HCT116 (cell line): ENCODE results near the gene TMEM271. TPM values are rescaled to one million over a fixed set of nuclear protein-coding genes. Genes with fewer than 3 reads are reported as not detected.
A peak's percentile ranks its signal among the peaks of the same experiment; 100 is the strongest.

ENCODE experiments used
- ATAC-seq: fragments of 200-7000 bp; cut with Tn5 transposase; 2 replicates; pipeline ENCODE4 v1.9.1; 2020; ENCODE audit warnings: mild to moderate bottlenecking, moderate library complexity
- BruUV-seq: library from RNA; stranded (reverse); fragments of 400-500 nt; replicated peaks from 2 replicates; lab custom pipeline; 2021; lab: Mats Ljungman, UMichigan
- CTCF ChIA-PET: fragments of 300-600 bp; sonication (Branson Sonifier 250); formaldehyde crosslinking; loops from one replicate; lab custom pipeline; 2021; ENCODE audit warnings: antibody characterized with exemption; lab: Charles Lee
- POLR2A ChIA-PET: fragments of 300-600, 350-600 bp; sonication (Branson Sonifier 250); formaldehyde crosslinking; loops from one replicate; lab custom pipeline; 2021; ENCODE audit warnings: antibody characterized with exemption; lab: Charles Lee
- RAD21 ChIA-PET, 2 experiments: fragments of 300-600 bp; sonication (Branson Sonifier 250); formaldehyde crosslinking; loops; one replicate each; lab custom pipeline; 2023; ENCODE audit warnings: low total read pairs in 2 of 2; ENCODE audit not compliant: uncharacterized antibody in 2 of 2, unreplicated experiment in 2 of 2, low non-redundant PET in 1 of 2; lab: Charles Lee
- DNase-seq: peaks from one replicate; pipeline ENCODE4 v3.0.0-alpha.2; 2010; ENCODE audit warnings: low read depth, low spot score
- H2AFZ ChIP-seq: fragments of 200-600 bp; shearing (Covaris generic), sonication (generic); 2 replicates; pipeline ENCODE4 v1.6.1; 2017; ENCODE audit warnings: low read depth, mixed run types, mixed read lengths, antibody characterized with exemption, low read length; ENCODE audit not compliant: poor library complexity, severe bottlenecking
- H3K27ac ChIP-seq: 2 replicates; pipeline ENCODE4 v1.5.1; 2012; ENCODE audit warnings: low read depth, low read length
- H3K27me3 ChIP-seq: fragments of 200-600 bp; sonication (generic); 2 replicates; pipeline ENCODE4 v1.6.1; 2016; ENCODE audit warnings: mixed run types, low read length, mixed read lengths; ENCODE audit not compliant: insufficient read depth
- H3K36me3 ChIP-seq, 2 experiments: fragments of 200-500 bp in 1 of 2; fragments of 200-600 bp in 1 of 2; sonication (Bioruptor generic) in 1 of 2; sonication (generic) in 1 of 2; 2 replicates each; pipeline versions ENCODE4 v1.5.1 to v1.6.1; 2014 to 2016; ENCODE audit warnings: low read length in 2 of 2, inconsistent platforms in 1 of 2, mixed read lengths in 1 of 2, mixed run types in 1 of 2; ENCODE audit not compliant: insufficient read depth in 2 of 2, control insufficient read depth in 1 of 2
- H3K4me1 ChIP-seq, 2 experiments: fragments of 200-600 bp in 1 of 2; sonication (generic) in 1 of 2; 2 replicates each; pipeline versions ENCODE4 v1.5.1 to v1.6.1; 2012 to 2017; ENCODE audit warnings: low read length in 2 of 2, inconsistent platforms in 1 of 2, mild to moderate bottlenecking in 1 of 2, mixed read lengths in 1 of 2, mixed run types in 1 of 2, moderate library complexity in 1 of 2; ENCODE audit not compliant: insufficient read depth in 2 of 2, control insufficient read depth in 1 of 2
- H3K4me2 ChIP-seq: fragments of 200-600 bp; sonication (generic); 2 replicates; pipeline ENCODE4 v1.6.1; 2017; ENCODE audit warnings: mixed run types, low read length, mixed read lengths
- H3K4me3 ChIP-seq, 2 experiments: fragments of 200-600 bp in 1 of 2; sonication (generic) in 1 of 2; replicated peaks in 1 of 2; 2 replicates each; pipeline ENCODE4 v1.5.1; 2011 to 2016; ENCODE audit warnings: low read length in 2 of 2, control low read depth in 1 of 2, low read depth in 1 of 2, mild to moderate bottlenecking in 1 of 2, mixed read lengths in 1 of 2, mixed run types in 1 of 2
- H3K79me2 ChIP-seq: fragments of 200-600 bp; sonication (generic); 2 replicates; pipeline ENCODE4 v1.6.1; 2017; ENCODE audit warnings: mild to moderate bottlenecking, mixed run types, low read length, moderate library complexity, mixed read lengths; ENCODE audit not compliant: insufficient read depth
- H3K9ac ChIP-seq: fragments of 200-600 bp; sonication (generic); 2 replicates; pipeline ENCODE4 v1.6.1; 2016; ENCODE audit warnings: low read length, mixed read lengths
- H3K9me2 ChIP-seq: fragments of 200-600 bp; sonication (generic), shearing (Covaris generic); 2 replicates; pipeline ENCODE4 v1.6.1; 2017; ENCODE audit warnings: mixed run types, mild to moderate bottlenecking, moderate library complexity; ENCODE audit not compliant: insufficient read depth
- H3K9me3 ChIP-seq, 2 experiments: fragments of 200-500 bp in 1 of 2; fragments of 200-600 bp in 1 of 2; sonication (Bioruptor generic) in 1 of 2; sonication (generic) in 1 of 2; 2 replicates each; pipeline ENCODE4 v1.6.1; 2014 to 2017; ENCODE audit warnings: low read length in 2 of 2, mixed read lengths in 2 of 2, inconsistent platforms in 1 of 2, low read depth in 1 of 2, mild to moderate bottlenecking in 1 of 2, mixed run types in 1 of 2, moderate library complexity in 1 of 2; ENCODE audit not compliant: control insufficient read depth in 1 of 2, insufficient read depth in 1 of 2
- H4K20me1 ChIP-seq: fragments of 200-600 bp; sonication (generic), shearing (Covaris generic); 2 replicates; pipeline ENCODE4 v1.6.1; 2017; ENCODE audit warnings: mixed run types, mild to moderate bottlenecking, moderate library complexity; ENCODE audit not compliant: insufficient read depth
- ATF3 ChIP-seq: IDR thresholded peaks from 2 replicates; pipeline ENCODE4 v1.6.1; 2012
- CBX3 ChIP-seq: IDR thresholded peaks from 2 replicates; pipeline ENCODE4 v1.6.1; 2012; ENCODE audit warnings: low read depth
- CEBPB ChIP-seq: IDR thresholded peaks from 2 replicates; pipeline ENCODE4 v1.6.1; 2012; ENCODE audit warnings: low read depth
- ELF1 ChIP-seq: IDR thresholded peaks from 2 replicates; pipeline ENCODE4 v1.6.1; 2012; ENCODE audit warnings: low read depth, borderline replicate concordance
- EZH2phosphoT487 ChIP-seq: fragments of 200-600 bp; IDR thresholded peaks from 2 replicates; pipeline ENCODE4 v1.6.1; 2018; ENCODE audit warnings: antibody characterized with exemption, borderline replicate concordance
- FOSL1 ChIP-seq: IDR thresholded peaks from 2 replicates; pipeline ENCODE4 v1.6.1; 2012; ENCODE audit warnings: low read depth
- JUND ChIP-seq: IDR thresholded peaks from 2 replicates; pipeline ENCODE4 v1.6.1; 2012
- MAX ChIP-seq: IDR thresholded peaks from 2 replicates; pipeline ENCODE4 v1.6.1; 2012
- POLR2A ChIP-seq: IDR thresholded peaks from 2 replicates; pipeline ENCODE4 v1.7.0; 2011; ENCODE audit warnings: borderline replicate concordance; ENCODE audit not compliant: insufficient read depth, insufficient read length; ENCODE audit errors: extremely low read depth
- POLR2AphosphoS5 ChIP-seq: IDR thresholded peaks from 2 replicates; pipeline ENCODE4 v1.6.1; 2011; ENCODE audit warnings: mild to moderate bottlenecking, low read depth, low read length, moderate library complexity
- REST ChIP-seq: IDR thresholded peaks from 2 replicates; pipeline ENCODE4 v1.6.1; 2012; ENCODE audit warnings: low read depth
- SIN3A ChIP-seq: IDR thresholded peaks from 2 replicates; pipeline ENCODE4 v1.6.1; 2012; ENCODE audit warnings: low read depth
- SP1 ChIP-seq: IDR thresholded peaks from 2 replicates; pipeline ENCODE4 v1.6.1; 2012; ENCODE audit warnings: low read depth
- TCF7L2 ChIP-seq: IDR thresholded peaks from 2 replicates; pipeline ENCODE4 v1.7.0; 2011; ENCODE audit warnings: borderline replicate concordance, inconsistent platforms; ENCODE audit not compliant: insufficient read depth, insufficient read length; ENCODE audit errors: extremely low read depth
- YY1 ChIP-seq: IDR thresholded peaks from 2 replicates; pipeline ENCODE4 v1.6.1; 2011; ENCODE audit warnings: low read length, low read depth, moderate library complexity, mild to moderate bottlenecking; ENCODE audit not compliant: insufficient replicate concordance; ENCODE audit errors: extremely low read depth
- ZNF274 ChIP-seq: fragments of 200-500 bp; sonication (Bioruptor generic); IDR thresholded peaks from 2 replicates; pipeline ENCODE4 v1.6.1; 2014; ENCODE audit warnings: mild to moderate bottlenecking, low read depth, low read length, inconsistent platforms
- intact Hi-C: fragments of 100-400 bp; cut with micrococcal nuclease; formaldehyde crosslinking; loops from 2 replicates; pipeline ENCODE4 v1.10.0; 2022
- total RNA-seq: library from RNA; stranded (reverse); gene quantifications from one replicate; pipeline ENCODE4 v1.2.1, GENCODE V29; 2021; ENCODE audit not compliant: unreplicated experiment
- TF ChIP-seq, protein P1 (sequence below): IDR thresholded peaks from 2 replicates; pipeline ENCODE4 v1.6.1; 2011; ENCODE audit warnings: mild to moderate bottlenecking, low read length, moderate library complexity; ENCODE audit not compliant: insufficient replicate concordance; ENCODE audit errors: extremely low read depth

TMEM271 gene
- total RNA-seq, 1 experiment from 2014 or later = not detected

DNA sequence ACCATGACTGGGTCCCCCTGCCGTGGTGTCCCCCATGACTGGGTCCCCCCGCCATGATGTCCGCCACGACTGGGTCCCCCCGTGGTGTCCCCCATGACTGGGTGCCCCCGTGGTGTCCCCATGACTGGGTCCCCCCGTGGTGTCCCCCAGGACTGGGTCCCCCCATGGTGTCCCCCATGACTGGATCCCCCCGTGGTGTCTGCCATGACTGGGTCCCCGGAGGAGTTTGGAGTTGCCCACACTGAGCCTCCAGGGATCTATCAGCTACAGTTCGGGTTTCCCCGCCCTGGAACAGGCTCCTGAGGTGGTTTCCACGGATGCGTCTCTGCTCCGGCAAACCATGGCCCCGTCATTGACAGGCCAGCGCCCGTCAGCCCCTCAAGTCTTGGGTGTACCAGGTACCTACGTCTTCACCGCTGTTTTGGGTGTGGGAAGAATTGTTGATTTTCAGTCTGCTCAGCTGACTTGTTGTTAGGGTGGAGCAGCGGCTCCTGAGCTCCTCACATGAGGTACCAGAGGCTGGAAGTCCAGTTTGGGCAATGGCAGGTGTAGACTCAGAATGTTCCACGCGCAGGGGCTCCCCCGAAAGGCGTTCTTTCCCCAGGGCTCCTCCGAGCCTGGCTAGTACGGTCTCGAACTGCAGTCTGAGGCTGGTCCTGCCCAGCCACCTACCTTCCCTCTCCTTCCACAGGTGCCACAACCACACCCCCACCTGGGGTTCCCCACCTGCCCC, 41.0 kb upstream of the TMEM271 start:
- no TSS peak for BruUV-seq
- DNase-seq (no peak), ATAC-seq (no peak)
- Histone ChIP-seq H3K9ac (no peak overlapping the region), H3K9me2 (no peaks in the 10 kb centered on the region), H2AFZ (no peak overlapping the region), H3K9me3 (no peaks in the 10 kb centered on the region), H3K4me1 (peaks cover 0 to 9% of the 10 kb centered on the region in 2 experiments; a peak in 2 of 4 replicates), H3K79me2 (no peaks in the 10 kb centered on the region), H4K20me1 (no peaks in the 10 kb centered on the region), H3K36me3 (no peaks in the 10 kb centered on the region), H3K27me3 (no peaks in the 10 kb centered on the region), H3K4me3 (no peak overlapping the region), H3K4me2 (0 out of 2 replicates have a peak overlapping the region, but pooled peaks have one; percentile 36), H3K27ac (no peak overlapping the region)
- intact Hi-C loops = no loop called here
- no peak for TF ChIP-seq FOSL1
- TF ChIP-seq SIN3A = no peak
- TF ChIP-seq CEBPB = no peak
- no peak for TF ChIP-seq MAX
- TF ChIP-seq, protein P1, sequence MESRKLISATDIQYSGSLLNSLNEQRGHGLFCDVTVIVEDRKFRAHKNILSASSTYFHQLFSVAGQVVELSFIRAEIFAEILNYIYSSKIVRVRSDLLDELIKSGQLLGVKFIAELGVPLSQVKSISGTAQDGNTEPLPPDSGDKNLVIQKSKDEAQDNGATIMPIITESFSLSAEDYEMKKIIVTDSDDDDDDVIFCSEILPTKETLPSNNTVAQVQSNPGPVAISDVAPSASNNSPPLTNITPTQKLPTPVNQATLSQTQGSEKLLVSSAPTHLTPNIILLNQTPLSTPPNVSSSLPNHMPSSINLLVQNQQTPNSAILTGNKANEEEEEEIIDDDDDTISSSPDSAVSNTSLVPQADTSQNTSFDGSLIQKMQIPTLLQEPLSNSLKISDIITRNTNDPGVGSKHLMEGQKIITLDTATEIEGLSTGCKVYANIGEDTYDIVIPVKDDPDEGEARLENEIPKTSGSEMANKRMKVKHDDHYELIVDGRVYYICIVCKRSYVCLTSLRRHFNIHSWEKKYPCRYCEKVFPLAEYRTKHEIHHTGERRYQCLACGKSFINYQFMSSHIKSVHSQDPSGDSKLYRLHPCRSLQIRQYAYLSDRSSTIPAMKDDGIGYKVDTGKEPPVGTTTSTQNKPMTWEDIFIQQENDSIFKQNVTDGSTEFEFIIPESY = no peak
- TF ChIP-seq POLR2AphosphoS5 = no peak
- TF ChIP-seq TCF7L2 = no peak
- TF ChIP-seq ATF3 = no peak
- no peak for TF ChIP-seq ELF1
- TF ChIP-seq ZNF274 = no peak
- TF ChIP-seq EZH2phosphoT487 = no peak
- no peak for TF ChIP-seq SP1
- TF ChIP-seq JUND = no peak
- TF ChIP-seq YY1 = no peak
- TF ChIP-seq REST = no peak
- TF ChIP-seq POLR2A = no peak
- TF ChIP-seq CBX3 = no peak
- ChIA-PET POLR2A (no interaction called here), CTCF (interaction anchor here (1.5 kb wide), 1 partner anchor 14 kb away, joined by 3 read pairs; no protein-coding TSS in a partner anchor), RAD21 (no interaction called here)
